Measurements from ENCODE around the gene SLC22A5.

Gene SLC22A5

GRCh38 chr5:132371603-132371994, 2.1 kb downstream of the SLC22A5 start:
- H3K79me2 ChIP-seq (ENCODE audit: insufficient read depth, low read length), result no peaks in the 10 kb centered on the region
- no peak overlapping the region for H3K4me2 ChIP-seq (ENCODE audit: low read length)

GRCh38 chr5:132372127-132372526, 2.6 kb downstream of the SLC22A5 start:
- no peak overlapping the region for H3K27ac ChIP-seq (ENCODE audit: low read depth, low read length, poor library complexity, severe bottlenecking)
- H3K4me2 ChIP-seq (ENCODE audit: low read length), result no peak overlapping the region

More at GRCh38 chr5:132371603-132371994, 2.1 kb downstream of the SLC22A5 start:
- Histone ChIP-seq H3F3A (ENCODE audit: insufficient read depth, low read length) (no peaks in the 10 kb centered on the region), H3K27me3 (ENCODE audit: insufficient read depth, low read length) (no peaks in the 10 kb centered on the region), H3K4me1 (ENCODE audit: insufficient read depth, low read length, severe bottlenecking) (peaks cover 16% of the 10 kb centered on the region), H3K36me3 (ENCODE audit: insufficient read depth, low read length) (no peaks in the 10 kb centered on the region), H3K9me3 (ENCODE audit: low read length) (no peaks in the 10 kb centered on the region), H3K27ac (ENCODE audit: low read depth, low read length, poor library complexity, severe bottlenecking) (no peak overlapping the region), H3K9ac (ENCODE audit: low read length) (no peak overlapping the region), H3K9me2 (ENCODE audit: low read depth, low read length) (no peaks in the 10 kb centered on the region), H4K20me1 (ENCODE audit: insufficient read depth, low read length) (no peaks in the 10 kb centered on the region), H2AFZ (ENCODE audit: low read length) (no peak overlapping the region), H3K4me3 (ENCODE audit: low read depth, low read length, poor library complexity, severe bottlenecking) (no peak overlapping the region)
- no peak for TF ChIP-seq CTCF (IDR thresholded peaks at IDR 0.05; ENCODE audit: low read length)
- no peak for TF ChIP-seq EZH2 (IDR thresholded peaks at IDR 0.05; ENCODE audit: borderline replicate concordance, low read length)

GRCh38 chr5:132372542-132372941, 3.0 kb downstream of the SLC22A5 start:
- no peaks in the 10 kb centered on the region for H4K20me1 ChIP-seq (ENCODE audit: insufficient read depth, low read length)
- H3K9ac ChIP-seq (ENCODE audit: low read length), result no peak overlapping the region
- no peaks in the 10 kb centered on the region for H3F3A ChIP-seq (ENCODE audit: insufficient read depth, low read length)
- TF ChIP-seq CTCF (IDR thresholded peaks at IDR 0.05; ENCODE audit: low read length), result no peak
- no peak for TF ChIP-seq EZH2 (IDR thresholded peaks at IDR 0.05; ENCODE audit: borderline replicate concordance, low read length)
- H3K4me1 ChIP-seq (ENCODE audit: insufficient read depth, low read length, severe bottlenecking), result peaks cover 16% of the 10 kb centered on the region
- H3K27ac ChIP-seq (ENCODE audit: low read depth, low read length, poor library complexity, severe bottlenecking), result no peak overlapping the region
- no peaks in the 10 kb centered on the region for H3K9me2 ChIP-seq (ENCODE audit: low read depth, low read length)
- H3K27me3 ChIP-seq (ENCODE audit: insufficient read depth, low read length), result no peaks in the 10 kb centered on the region
- H3K36me3 ChIP-seq (ENCODE audit: insufficient read depth, low read length), result no peaks in the 10 kb centered on the region
- H3K4me2 ChIP-seq (ENCODE audit: low read length), result no peak overlapping the region
- H3K79me2 ChIP-seq (ENCODE audit: insufficient read depth, low read length), result no peaks in the 10 kb centered on the region
- H3K9me3 ChIP-seq (ENCODE audit: low read length), result no peaks in the 10 kb centered on the region
- no peak overlapping the region for H3K4me3 ChIP-seq (ENCODE audit: low read depth, low read length, poor library complexity, severe bottlenecking)
- H2AFZ ChIP-seq (ENCODE audit: low read length), result no peak overlapping the region

More at GRCh38 chr5:132372127-132372526, 2.6 kb downstream of the SLC22A5 start:
- Histone ChIP-seq H3K9ac (ENCODE audit: low read length) (no peak overlapping the region), H3F3A (ENCODE audit: insufficient read depth, low read length) (no peaks in the 10 kb centered on the region), H3K9me2 (ENCODE audit: low read depth, low read length) (no peaks in the 10 kb centered on the region), H3K27me3 (ENCODE audit: insufficient read depth, low read length) (no peaks in the 10 kb centered on the region), H3K9me3 (ENCODE audit: low read length) (no peaks in the 10 kb centered on the region), H3K79me2 (ENCODE audit: insufficient read depth, low read length) (no peaks in the 10 kb centered on the region), H2AFZ (ENCODE audit: low read length) (no peak overlapping the region), H3K4me1 (ENCODE audit: insufficient read depth, low read length, severe bottlenecking) (peaks cover 16% of the 10 kb centered on the region), H4K20me1 (ENCODE audit: insufficient read depth, low read length) (no peaks in the 10 kb centered on the region), H3K36me3 (ENCODE audit: insufficient read depth, low read length) (no peaks in the 10 kb centered on the region), H3K4me3 (ENCODE audit: low read depth, low read length, poor library complexity, severe bottlenecking) (no peak overlapping the region)
- TF ChIP-seq CTCF (IDR thresholded peaks at IDR 0.05; ENCODE audit: low read length) (no peak), EZH2 (IDR thresholded peaks at IDR 0.05; ENCODE audit: borderline replicate concordance, low read length) (no peak)

Measured in OCI-LY1 (cell line).